HUES6 (cell line): ENCODE results near the gene GSTM4.
"Not testable (repeated sequence)": the region's sequence is repeated elsewhere in the genome, so short reads cannot be mapped to it uniquely, and the experiment has no call there.

ENCODE experiments used
- H3K27ac ChIP-seq: 2 replicates; pipeline ENCODE4 v1.7.0; 2013; ENCODE audit warnings: low read depth, mild to moderate bottlenecking, low read length, inconsistent platforms
- H3K27me3 ChIP-seq: 2 replicates; pipeline ENCODE4 v1.6.1; 2013; ENCODE audit warnings: low read length; ENCODE audit not compliant: control insufficient read depth, insufficient read depth
- H3K36me3 ChIP-seq: 2 replicates; pipeline ENCODE4 v1.6.1; 2013; ENCODE audit warnings: low read length; ENCODE audit not compliant: control insufficient read depth, insufficient read depth
- H3K4me1 ChIP-seq: 2 replicates; pipeline ENCODE4 v1.6.1; 2013; ENCODE audit warnings: low read length; ENCODE audit not compliant: control insufficient read depth, insufficient read depth
- H3K4me3 ChIP-seq: 2 replicates; pipeline ENCODE4 v1.5.1; 2013; ENCODE audit warnings: low read depth, low read length
- H3K9ac ChIP-seq: one replicate; pipeline ENCODE4 v1.6.1; 2013; ENCODE audit warnings: mild to moderate bottlenecking, low read length
- H3K9me3 ChIP-seq: 2 replicates; pipeline ENCODE4 v1.6.1; 2013; ENCODE audit warnings: low read depth, low read length; ENCODE audit not compliant: control insufficient read depth, insufficient read depth

The GSTM4 gene

GRCh38 chr1:109658533-109659042 is 2.7 kb downstream of the GSTM4 start:
- H3K9ac ChIP-seq = no peak overlapping the region
- peaks cover 3% of the 10 kb centered on the region; the same call in 1 of the 2 replicates for H3K4me1 ChIP-seq
- peaks cover 8% of the 10 kb centered on the region for H3K27me3 ChIP-seq
- H3K27ac ChIP-seq = no peak overlapping the region
- peaks cover 4% of the 10 kb centered on the region; the same call in 1 of the 2 replicates for H3K36me3 ChIP-seq
- H3K4me3 ChIP-seq = no peak overlapping the region
- H3K9me3 ChIP-seq = no peaks in the 10 kb centered on the region

DNA sequence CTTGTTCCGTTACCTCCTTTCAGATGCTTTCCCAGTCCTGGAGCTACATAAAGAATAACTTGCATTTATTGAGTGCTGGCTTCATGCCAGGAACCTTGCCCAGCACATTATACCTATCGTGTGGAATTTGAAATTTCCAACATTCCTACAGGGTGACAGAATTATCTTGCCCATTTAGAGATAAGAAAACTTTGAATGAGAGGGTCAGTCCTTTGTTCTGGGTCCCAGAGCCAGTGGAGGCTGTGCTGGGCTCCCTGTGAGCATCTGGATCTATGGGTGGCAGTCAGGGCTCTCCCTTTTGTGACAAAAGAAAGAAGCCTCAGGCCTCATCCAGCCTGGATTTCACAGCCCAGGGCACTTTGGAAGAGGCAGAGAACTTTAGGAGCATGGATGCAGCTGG is 3.2 kb downstream of the GSTM4 start:
- Histone ChIP-seq H3K9ac (no peak overlapping the region), H3K4me3 (no peak overlapping the region), H3K27me3 (peaks cover 8% of the 10 kb centered on the region), H3K27ac (no peak overlapping the region), H3K4me1 (peaks cover 3% of the 10 kb centered on the region; the same call in 1 of the 2 replicates), H3K36me3 (peaks cover 4% of the 10 kb centered on the region; the same call in 1 of the 2 replicates), H3K9me3 (no peaks in the 10 kb centered on the region)

GRCh38 chr1:109659997-109660690 is 4.2 kb downstream of the GSTM4 start:
- Histone ChIP-seq H3K27ac (no peak overlapping the region), H3K9ac (no peak overlapping the region), H3K4me1 (peaks cover 3% of the 10 kb centered on the region; the same call in 1 of the 2 replicates), H3K36me3 (peaks cover 4% of the 10 kb centered on the region; the same call in 1 of the 2 replicates), H3K27me3 (no peaks in the 10 kb centered on the region), H3K9me3 (no peaks in the 10 kb centered on the region), H3K4me3 (no peak overlapping the region)

DNA sequence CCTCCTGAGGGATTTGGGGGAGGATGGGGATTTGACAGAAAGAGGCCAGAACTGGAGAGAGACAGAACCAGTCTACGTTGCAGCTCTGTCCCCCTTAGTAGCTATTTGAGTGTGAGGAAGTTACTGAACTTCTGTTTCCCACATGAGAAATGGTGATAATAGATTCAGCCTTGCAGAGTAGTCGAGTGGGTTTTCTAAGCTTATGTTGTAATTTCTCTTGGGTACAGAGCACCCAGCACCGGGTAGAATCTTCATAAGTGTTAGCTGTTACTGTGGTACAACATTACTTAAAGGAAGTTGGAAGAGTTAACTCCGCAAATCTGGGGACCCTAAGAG is 4.8 kb downstream of the GSTM4 start:
- not testable (repeated sequence) for H3K4me3 ChIP-seq, H3K9ac ChIP-seq, H3K9me3 ChIP-seq, H3K27me3 ChIP-seq, H3K27ac ChIP-seq, H3K4me1 ChIP-seq, H3K36me3 ChIP-seq

DNA sequence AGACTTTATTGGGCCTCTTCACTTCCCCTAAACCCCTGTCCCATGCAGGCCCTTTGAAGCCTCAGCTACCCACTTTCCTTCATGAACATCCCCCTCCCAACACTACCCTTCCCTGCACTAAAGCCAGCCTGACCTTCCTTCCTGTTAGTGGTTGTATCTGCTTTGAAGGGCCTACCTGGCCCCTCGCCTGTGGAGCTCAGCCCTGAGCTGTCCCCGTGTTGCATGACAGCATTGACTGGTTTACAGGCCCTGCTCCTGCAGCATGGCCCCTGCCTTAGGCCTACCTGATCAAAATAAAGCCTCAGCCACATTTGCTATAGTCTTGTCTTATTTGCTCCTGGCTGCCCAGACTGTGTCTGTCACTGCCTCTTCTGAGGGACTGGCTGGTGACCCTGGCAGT is 5.5 kb downstream of the GSTM4 start:
- H3K27ac ChIP-seq = no peak overlapping the region
- no peaks in the 10 kb centered on the region for H3K27me3 ChIP-seq
- no peak overlapping the region for H3K4me3 ChIP-seq
- H3K9ac ChIP-seq = no peak overlapping the region
- H3K9me3 ChIP-seq = no peaks in the 10 kb centered on the region
- H3K4me1 ChIP-seq = no peaks in the 10 kb centered on the region
- H3K36me3 ChIP-seq = peaks cover 4% of the 10 kb centered on the region; the same call in 1 of the 2 replicates

DNA sequence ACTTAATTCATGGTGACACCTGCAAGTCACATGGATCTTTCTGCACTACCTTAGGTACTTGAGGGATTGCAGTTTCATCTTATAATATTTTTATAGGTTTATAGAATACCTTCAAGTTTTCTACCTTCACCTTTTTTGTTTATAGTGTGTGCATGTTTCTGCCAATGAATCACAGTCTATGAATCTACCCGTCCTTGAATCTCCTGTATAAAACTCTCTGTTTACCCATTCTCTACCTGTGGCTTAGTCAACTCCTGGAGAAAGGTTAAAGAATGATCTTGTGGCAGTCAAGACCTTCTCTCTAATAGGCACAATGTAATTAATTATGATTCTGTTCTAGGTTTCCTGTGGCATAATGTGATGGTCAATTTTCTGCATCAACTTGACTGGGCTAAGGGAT is 8.8 kb downstream of the GSTM4 start:
- H3K27me3 ChIP-seq = no peaks in the 10 kb centered on the region
- H3K36me3 ChIP-seq = no peaks in the 10 kb centered on the region; the same call in 1 of the 2 replicates
- peaks cover 9% of the 10 kb centered on the region; the same call in 1 of the 2 replicates for H3K4me1 ChIP-seq
- H3K27ac ChIP-seq = no peak overlapping the region
- no peak overlapping the region for H3K9ac ChIP-seq
- no peaks in the 10 kb centered on the region for H3K9me3 ChIP-seq
- H3K4me3 ChIP-seq = no peak overlapping the region

DNA sequence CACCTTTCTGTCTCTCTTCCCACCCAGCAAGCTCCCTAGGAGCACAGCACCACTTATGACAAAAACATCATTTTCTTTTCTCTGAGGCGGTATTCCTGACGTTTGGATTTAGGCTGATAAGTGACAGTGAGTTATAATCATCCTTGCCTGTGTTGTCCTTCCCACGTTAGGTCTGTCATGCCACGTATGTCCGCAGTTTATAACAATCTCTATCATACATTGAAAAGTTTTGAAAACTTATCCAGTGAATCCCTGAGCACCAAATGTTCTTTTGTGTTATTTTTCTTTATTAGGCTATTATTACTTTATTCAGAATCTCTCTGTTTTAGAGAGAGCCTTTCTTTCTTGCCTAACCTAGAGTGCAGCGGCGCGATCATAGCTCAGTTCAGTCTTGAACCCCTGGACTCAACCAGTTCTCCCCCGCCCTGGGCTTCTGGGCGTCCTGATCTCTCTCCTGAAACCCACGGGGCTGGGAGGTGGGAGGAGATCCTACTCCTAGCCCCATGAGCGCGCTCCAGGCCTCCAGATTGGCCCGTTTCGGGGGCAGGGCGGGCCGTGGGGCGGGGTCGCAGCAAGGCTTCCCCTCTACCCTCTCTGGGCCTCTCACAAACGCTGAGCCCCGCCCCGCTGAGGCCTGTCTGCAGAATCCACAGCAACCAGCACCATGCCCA is 11.7 kb downstream of the GSTM4 start, which contains the start of gene GSTM2:
TSS of gene GSTM2 (plus strand) at position 606 of the 671 bp plus-strand sequence. CDS start at position 665, 59 bp downstream.
- Histone ChIP-seq H3K4me1 (peaks cover 9% of the 10 kb centered on the region; the same call in 1 of the 2 replicates), H3K27me3 (no peaks in the 10 kb centered on the region), H3K27ac (no peak within 1 kb of the TSS), H3K9me3 (no peaks in the 10 kb centered on the region), H3K9ac (no peak within 1 kb of the TSS), H3K36me3 (no peaks in the 10 kb centered on the region), H3K4me3 (peak within 1 kb of the TSS; percentile 60)

DNA sequence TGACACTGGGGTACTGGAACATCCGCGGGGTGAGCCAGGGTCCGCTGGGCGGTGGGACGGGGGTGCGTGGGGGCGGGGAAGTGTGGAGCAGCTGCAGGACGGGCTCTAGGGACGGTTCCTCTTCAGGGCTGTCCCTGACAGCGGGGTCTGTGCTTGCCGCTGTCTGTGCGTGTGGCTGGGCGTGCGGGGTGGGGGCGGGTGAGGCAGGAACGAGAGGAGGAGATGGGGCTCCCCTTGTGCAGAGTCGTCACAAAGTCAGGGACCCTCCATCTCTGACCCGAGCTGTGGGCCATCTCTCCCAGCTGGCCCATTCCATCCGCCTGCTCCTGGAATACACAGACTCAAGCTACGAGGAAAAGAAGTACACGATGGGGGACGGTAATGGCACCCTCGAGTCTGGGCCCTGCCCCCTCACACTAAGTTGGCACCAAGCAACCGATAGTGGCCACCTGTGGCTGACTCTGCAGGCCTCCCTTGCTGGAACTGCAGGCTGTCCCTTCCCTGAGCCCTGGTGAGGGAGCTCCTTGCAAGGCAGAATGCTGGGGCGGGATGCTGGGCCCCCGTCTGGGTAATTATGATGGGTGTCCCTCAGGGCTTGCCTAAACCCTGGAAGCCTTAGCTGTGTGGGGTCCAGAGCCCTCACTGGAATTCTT is 12.3 kb downstream of the GSTM4 start:
- Histone ChIP-seq H3K27ac (no peak overlapping the region), H3K9ac (no peak overlapping the region), H3K4me1 (peaks cover 9% of the 10 kb centered on the region; the same call in 1 of the 2 replicates), H3K4me3 (peak overlapping the region; percentile 60), H3K9me3 (no peaks in the 10 kb centered on the region), H3K36me3 (no peaks in the 10 kb centered on the region), H3K27me3 (no peaks in the 10 kb centered on the region)

DNA sequence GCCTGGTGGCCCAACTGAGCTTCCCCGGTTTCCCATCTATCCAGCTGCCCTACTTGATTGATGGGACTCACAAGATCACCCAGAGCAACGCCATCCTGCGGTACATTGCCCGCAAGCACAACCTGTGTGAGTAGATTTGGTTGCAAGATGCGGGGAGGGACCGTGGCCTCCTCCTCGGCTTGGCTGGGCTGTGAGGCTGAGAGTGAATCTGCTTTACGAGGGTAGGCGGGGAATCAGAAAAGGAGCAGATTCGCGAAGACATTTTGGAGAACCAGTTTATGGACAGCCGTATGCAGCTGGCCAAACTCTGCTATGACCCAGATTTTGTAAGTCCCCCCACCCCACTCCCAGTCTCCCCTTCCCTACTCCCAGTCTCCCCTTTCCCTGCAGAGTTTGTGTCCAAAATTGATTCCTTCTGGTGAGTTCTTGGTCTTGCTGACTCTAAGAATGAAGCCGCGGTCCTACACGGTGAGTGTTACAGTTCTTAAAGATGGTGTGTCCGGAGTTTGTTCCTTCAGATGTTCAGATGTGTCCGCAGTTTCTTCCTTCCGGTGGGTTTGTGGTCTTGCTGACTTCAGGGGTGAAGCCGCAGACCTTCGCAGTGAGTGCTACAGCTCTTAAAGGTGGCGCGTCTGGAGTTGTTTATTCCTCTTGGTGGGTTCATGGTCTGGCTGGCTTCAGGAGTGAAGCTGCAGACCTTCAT is 13.5 kb downstream of the GSTM4 start:
- no peak overlapping the region for H3K9ac ChIP-seq
- no peaks in the 10 kb centered on the region for H3K27me3 ChIP-seq
- H3K9me3 ChIP-seq = no peaks in the 10 kb centered on the region
- H3K4me1 ChIP-seq = peaks cover 9% of the 10 kb centered on the region; the same call in 1 of the 2 replicates
- no peak overlapping the region for H3K4me3 ChIP-seq
- no peak overlapping the region for H3K27ac ChIP-seq
- H3K36me3 ChIP-seq = no peaks in the 10 kb centered on the region

- H3K27ac ChIP-seq, H3K9me3 ChIP-seq, H3K27me3 ChIP-seq, H3K4me1 ChIP-seq, H3K9ac ChIP-seq, H3K4me3 ChIP-seq, H3K36me3 ChIP-seq: not testable (repeated sequence)
Measured at GRCh38 chr1:109669949-109670302, 14.0 kb downstream of the GSTM4 start.
